Thyroid gland (tissue), 4 donors: ENCODE data around the gene GAB1.

ENCODE experiments used
- CTCF ChIP-seq, 6 experiments: fragments of 200-600 bp in 3 of 6; fragments of 450-650 bp in 3 of 6; sonication (generic) in 3 of 6; IDR thresholded peaks; one replicate each; pipeline ENCODE4 v1.5.1; 2016 to 2019; ENCODE audit warnings: antibody characterized with exemption in 6 of 6, mild to moderate bottlenecking in 2 of 6, inconsistent platforms in 1 of 6, moderate library complexity in 1 of 6
- POLR2A ChIP-seq, 2 donors: fragments of 450-650 bp; IDR thresholded peaks; one replicate each; pipeline ENCODE4 v1.6.1; 2017; ENCODE audit warnings: antibody characterized with exemption in 2 of 2, mild to moderate bottlenecking in 2 of 2, moderate library complexity in 1 of 2

GRCh38 chr4:143307531-143307930 lies 29.1 kb upstream of the GAB1 start:
- no peak for TF ChIP-seq CTCF (IDR thresholded peaks at IDR 0.05)
- TF ChIP-seq POLR2A (IDR thresholded peaks at IDR 0.05) = no peak
